HG02885 (cell line): ENCODE measurements around the gene PTPRA.
"Not testable (repeated sequence)": the region's sequence is repeated elsewhere in the genome, so short reads cannot be mapped to it uniquely, and the experiment has no call there.

Experiments used
- ATAC-seq: cut with Tn5 transposase; IDR thresholded peaks from one replicate; pipeline ENCODE4 v1.9.1; 2021; ENCODE audit warnings: mild to moderate bottlenecking; ENCODE audit not compliant: unreplicated experiment, poor library complexity

The PTPRA gene

GRCh38 chr20:2984028-2984501 lies 110.8 kb downstream of the PTPRA start:
- ATAC-seq: peak; percentile 75

- no peak for ATAC-seq
Observed at GRCh38 chr20:2984956-2985661, 111.8 kb downstream of the PTPRA start.

GRCh38 chr20:2986466-2986865 lies 113.2 kb downstream of the PTPRA start:
- no peak for ATAC-seq

- ATAC-seq: no peak
Observed at GRCh38 chr20:2987861-2988260, 114.6 kb downstream of the PTPRA start.

GRCh38 chr20:2991532-2991931 lies 118.3 kb downstream of the PTPRA start:
- ATAC-seq: no peak

- ATAC-seq: no peak
Observed at GRCh38 chr20:2993250-2993649, 120.0 kb downstream of the PTPRA start.

- no peak for ATAC-seq
Observed at GRCh38 chr20:2995796-2996195, 122.5 kb downstream of the PTPRA start.

- ATAC-seq: no peak
Observed at GRCh38 chr20:2998728-2999127, 125.4 kb downstream of the PTPRA start.

GRCh38 chr20:3000852-3001523 lies 127.7 kb downstream of the PTPRA start:
- peak; percentile 53 for ATAC-seq

GRCh38 chr20:3003416-3003815 lies 130.1 kb downstream of the PTPRA start:
- ATAC-seq: no peak

- no peak for ATAC-seq
Observed at GRCh38 chr20:3010985-3011723, 137.9 kb downstream of the PTPRA start.

GRCh38 chr20:3011752-3012151 lies 138.5 kb downstream of the PTPRA start:
- no peak for ATAC-seq

GRCh38 chr20:3013771-3014170 lies 140.5 kb downstream of the PTPRA start:
- ATAC-seq: no peak

- ATAC-seq: no peak
Observed at GRCh38 chr20:3014179-3014578, 140.9 kb downstream of the PTPRA start.

- ATAC-seq: no peak
Observed at GRCh38 chr20:3014662-3015061, 141.4 kb downstream of the PTPRA start.

GRCh38 chr20:3015302-3015701 lies 142.0 kb downstream of the PTPRA start:
- ATAC-seq: not testable (repeated sequence)

GRCh38 chr20:3021327-3021726 lies 148.0 kb downstream of the PTPRA start:
- no peak for ATAC-seq

GRCh38 chr20:3021777-3022176 lies 148.5 kb downstream of the PTPRA start:
- no peak for ATAC-seq

- ATAC-seq: not testable (repeated sequence)
Observed at GRCh38 chr20:3022559-3023490, 149.5 kb downstream of the PTPRA start.

- no peak for ATAC-seq
Observed at GRCh38 chr20:3027987-3028386, 154.7 kb downstream of the PTPRA start.
